ENCODE results near the gene SLC6A9. TPM values are rescaled to one million over a fixed set of nuclear protein-coding genes. Genes with fewer than 3 reads are reported as not detected.

Gene SLC6A9
- total RNA-seq, 4 donors from 2014 or later: 0.31 to 7.4 (median 4.0) TPM

DNA sequence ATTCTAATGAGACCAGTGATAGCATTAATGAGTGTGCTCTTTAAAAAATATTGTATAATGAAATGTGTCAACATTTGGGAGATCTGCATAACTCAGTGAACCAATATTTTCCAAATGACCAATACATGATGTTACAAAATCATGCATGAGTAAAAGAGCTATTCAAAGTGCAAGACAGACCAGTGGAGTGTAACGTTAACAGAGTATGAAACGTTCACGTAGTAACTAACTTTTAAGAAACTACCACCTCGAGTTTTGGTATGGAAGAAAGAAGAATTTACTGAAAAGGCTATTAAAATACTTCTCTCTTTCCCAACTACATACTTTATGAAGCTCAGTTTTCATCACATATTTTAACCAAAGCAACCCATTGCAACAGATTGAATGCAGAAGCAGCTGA lies 9.6 kb upstream of the SLC6A9 start:
- DNase-seq (ENCODE audit: low spot score) (no peak), ATAC-seq (ENCODE audit: low FRiP score) (no peak)
- TF ChIP-seq, protein P1, sequence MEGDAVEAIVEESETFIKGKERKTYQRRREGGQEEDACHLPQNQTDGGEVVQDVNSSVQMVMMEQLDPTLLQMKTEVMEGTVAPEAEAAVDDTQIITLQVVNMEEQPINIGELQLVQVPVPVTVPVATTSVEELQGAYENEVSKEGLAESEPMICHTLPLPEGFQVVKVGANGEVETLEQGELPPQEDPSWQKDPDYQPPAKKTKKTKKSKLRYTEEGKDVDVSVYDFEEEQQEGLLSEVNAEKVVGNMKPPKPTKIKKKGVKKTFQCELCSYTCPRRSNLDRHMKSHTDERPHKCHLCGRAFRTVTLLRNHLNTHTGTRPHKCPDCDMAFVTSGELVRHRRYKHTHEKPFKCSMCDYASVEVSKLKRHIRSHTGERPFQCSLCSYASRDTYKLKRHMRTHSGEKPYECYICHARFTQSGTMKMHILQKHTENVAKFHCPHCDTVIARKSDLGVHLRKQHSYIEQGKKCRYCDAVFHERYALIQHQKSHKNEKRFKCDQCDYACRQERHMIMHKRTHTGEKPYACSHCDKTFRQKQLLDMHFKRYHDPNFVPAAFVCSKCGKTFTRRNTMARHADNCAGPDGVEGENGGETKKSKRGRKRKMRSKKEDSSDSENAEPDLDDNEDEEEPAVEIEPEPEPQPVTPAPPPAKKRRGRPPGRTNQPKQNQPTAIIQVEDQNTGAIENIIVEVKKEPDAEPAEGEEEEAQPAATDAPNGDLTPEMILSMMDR (IDR thresholded peaks at IDR 0.05): no peak

DNA sequence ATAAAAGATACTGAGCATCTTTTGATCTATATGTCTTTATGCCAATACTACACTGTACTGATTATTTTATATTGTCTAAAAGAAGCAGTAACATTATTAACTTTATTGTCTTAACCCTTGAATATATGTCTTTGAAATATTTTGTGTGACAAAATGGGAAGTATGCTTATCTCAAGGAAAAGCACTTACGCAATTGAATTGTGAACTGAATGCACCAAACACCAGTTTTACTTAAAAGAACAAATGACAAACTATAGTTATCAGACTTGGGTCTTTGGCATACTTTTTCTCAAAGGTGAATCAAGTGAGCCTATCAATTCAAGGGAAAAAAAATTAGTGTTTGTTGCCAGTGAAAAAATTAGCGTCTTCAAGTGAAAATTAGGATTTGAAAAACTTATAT lies 9.2 kb upstream of the SLC6A9 start:
- DNase-seq (ENCODE audit: low spot score): no peak
- TF ChIP-seq, protein P1 (IDR thresholded peaks at IDR 0.05): no peak
- no peak for ATAC-seq (ENCODE audit: low FRiP score)

DNA sequence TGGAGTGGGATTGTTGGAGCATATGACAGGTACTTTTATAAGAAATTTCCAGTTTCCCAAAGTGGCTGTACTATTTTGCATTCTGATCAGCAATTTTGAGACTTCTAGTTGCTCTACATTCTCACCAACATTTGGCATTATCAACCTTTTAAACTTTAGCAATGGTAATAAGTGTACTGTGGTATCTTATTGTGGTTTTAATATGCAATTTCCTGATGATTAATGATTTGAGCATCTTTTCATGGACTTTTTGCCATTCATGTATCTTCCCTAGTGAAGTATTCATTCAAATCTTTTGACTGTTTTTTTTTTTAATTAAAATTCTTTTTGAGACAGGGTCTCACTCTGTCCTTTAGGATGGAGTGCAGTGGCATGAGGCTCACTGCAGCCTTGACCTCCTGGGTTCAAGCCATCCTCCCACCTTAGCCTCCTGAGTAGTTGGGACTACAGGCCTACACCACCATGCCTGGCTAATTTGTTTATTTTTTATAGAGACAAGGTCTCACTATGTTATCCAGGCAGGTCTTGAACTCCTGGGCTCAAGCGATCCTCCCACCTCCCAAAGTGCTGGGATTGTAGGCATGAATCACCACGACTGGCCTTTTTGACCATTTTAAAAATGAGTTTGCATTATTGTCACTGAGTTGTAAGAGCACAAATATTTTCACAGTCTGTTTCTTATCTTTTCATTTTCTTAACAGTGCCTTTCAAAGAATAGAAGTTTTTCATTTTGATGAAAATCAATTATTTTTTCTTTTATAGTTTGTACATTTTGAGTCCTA lies 7.8 kb upstream of the SLC6A9 start:
- DNase-seq (ENCODE audit: low spot score): no peak
- TF ChIP-seq, protein P1 (IDR thresholded peaks at IDR 0.05): no peak
- no peak for ATAC-seq (ENCODE audit: low FRiP score)

DNA sequence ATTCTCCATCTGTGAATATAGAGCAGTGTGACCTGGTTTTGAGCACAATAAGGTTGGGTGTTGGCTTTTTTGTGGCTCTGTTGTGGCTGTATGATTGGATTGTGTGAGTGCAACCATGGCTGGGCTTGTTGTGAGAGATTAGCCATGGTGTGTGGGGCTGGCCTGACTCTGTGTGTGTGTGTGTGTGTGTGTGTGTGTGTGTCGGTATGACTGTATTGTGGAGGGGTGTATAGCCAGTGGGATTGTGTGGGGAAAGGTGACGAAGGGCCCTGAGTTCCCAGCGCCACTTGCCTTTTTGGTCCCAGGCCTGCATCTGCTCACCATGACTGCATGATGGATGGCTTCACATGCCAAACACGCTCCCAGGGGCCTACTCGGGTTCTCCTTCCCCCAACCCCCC lies 5.9 kb upstream of the SLC6A9 start:
- no peak for ATAC-seq (ENCODE audit: low FRiP score)
- no peak for DNase-seq (ENCODE audit: low spot score)
- TF ChIP-seq, protein P1 (IDR thresholded peaks at IDR 0.05): no peak

DNA sequence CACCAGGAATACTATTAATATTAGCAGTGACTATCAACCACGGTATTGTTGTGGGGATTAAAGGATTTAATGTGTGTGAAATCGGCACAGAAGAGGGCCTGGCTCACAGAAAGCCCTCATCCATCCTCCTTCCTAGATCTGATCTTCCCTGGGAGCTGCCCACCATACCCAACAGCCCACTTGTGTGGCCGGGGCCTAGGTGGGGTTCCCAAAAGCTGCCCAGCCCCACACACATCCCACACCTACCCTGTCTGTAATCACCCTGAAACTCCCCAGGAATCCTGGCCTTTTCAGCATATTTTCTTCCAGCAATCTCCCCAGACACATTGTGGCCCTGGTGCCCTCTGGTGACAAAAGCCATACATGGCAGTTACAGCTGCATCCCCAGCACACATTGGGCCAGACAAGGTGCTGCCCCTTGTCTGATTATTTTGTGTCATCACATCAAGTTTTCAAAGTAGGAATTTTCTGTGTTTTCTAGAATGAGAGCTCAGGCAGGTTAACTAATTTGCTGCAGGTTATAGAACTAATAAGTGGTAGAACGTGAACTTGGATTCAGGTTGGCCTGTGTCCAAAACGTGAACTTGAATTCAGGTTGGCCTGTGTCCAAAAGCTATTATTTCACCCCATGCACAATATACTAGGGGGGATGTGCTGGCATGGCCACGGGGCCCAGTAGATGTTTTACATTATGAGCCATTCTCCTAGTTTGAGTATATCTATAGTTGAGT lies 5.3 kb upstream of the SLC6A9 start:
- DNase-seq (ENCODE audit: low spot score): no peak
- TF ChIP-seq, protein P1 (IDR thresholded peaks at IDR 0.05): no peak
- no peak for ATAC-seq (ENCODE audit: low FRiP score)

DNA sequence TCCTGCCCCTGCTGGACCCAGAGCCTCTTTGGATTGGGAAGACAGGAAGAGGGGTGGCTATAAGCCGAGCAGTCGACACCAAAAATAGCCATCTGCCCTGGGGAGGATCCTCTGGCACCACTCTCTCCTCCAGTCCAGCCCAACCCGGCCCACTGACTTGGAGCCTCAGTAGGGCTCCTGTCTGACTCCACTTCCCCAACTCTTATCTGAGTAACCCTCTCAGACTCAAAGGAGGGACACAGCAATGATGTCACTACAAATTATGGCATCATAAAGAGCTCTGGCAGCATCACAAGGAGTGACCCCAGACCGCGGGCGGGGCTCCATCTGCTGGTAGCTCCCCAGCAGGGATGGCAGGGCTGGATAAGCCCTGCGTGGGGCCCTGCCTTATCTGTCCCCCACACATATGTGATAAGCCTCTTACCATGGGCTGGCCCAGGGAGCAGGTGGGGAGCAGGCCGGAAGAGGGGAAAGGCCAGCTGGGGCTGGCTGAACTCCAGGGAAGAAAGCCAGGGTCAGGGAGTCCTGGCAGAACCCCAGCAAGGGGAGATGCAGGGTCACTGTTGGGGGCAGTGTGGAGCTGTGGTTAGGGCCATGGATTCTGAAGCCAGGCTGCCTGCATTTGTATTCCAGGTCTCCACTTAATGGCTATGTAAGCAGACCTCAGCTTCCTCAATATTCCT lies 4.6 kb upstream of the SLC6A9 start:
- TF ChIP-seq, protein P1 (IDR thresholded peaks at IDR 0.05): no peak
- no peak for DNase-seq (ENCODE audit: low spot score)
- ATAC-seq (ENCODE audit: low FRiP score): no peak
